Measurements from ENCODE around the gene XIRP2.

DNA sequence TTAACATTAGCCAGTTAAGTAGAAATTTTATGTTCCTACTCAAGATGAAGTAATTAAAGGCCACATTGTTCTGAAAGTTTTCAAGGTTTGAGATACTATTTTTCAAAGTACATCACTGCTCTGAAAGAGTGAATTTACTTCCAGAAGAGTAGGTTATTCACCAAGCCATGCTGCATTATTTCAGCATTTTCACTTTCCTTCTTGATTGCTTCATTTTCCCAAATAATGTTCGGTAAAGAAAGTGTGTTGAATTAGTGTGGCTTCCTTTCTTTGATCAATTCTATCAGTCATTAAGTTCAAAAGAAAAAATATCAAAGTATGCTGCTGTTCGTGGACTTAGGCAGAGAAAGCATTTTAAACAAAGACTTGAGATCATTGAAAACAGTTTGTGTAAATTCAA, 310.3 kb downstream of the XIRP2 start:
- TF ChIP-seq EZH2 (IDR thresholded peaks at IDR 0.05; ENCODE audit: insufficient read depth, low read length): no peak
- TF ChIP-seq, protein P1, sequence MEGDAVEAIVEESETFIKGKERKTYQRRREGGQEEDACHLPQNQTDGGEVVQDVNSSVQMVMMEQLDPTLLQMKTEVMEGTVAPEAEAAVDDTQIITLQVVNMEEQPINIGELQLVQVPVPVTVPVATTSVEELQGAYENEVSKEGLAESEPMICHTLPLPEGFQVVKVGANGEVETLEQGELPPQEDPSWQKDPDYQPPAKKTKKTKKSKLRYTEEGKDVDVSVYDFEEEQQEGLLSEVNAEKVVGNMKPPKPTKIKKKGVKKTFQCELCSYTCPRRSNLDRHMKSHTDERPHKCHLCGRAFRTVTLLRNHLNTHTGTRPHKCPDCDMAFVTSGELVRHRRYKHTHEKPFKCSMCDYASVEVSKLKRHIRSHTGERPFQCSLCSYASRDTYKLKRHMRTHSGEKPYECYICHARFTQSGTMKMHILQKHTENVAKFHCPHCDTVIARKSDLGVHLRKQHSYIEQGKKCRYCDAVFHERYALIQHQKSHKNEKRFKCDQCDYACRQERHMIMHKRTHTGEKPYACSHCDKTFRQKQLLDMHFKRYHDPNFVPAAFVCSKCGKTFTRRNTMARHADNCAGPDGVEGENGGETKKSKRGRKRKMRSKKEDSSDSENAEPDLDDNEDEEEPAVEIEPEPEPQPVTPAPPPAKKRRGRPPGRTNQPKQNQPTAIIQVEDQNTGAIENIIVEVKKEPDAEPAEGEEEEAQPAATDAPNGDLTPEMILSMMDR (IDR thresholded peaks at IDR 0.05; ENCODE audit: insufficient read depth, low read depth, low read length): no peak
